ENCODE measurements around the gene HYAL3.
A peak's percentile ranks its signal among the peaks of the same experiment; 100 is the strongest.

HYAL3 gene

GRCh38 chr3:50298836-50299637, at the start of gene HYAL3, which contains the start of gene NAA80:
Gene HYAL3, minus strand, starts transcription at chr3:50299405. Its CDS starts 3,803 bp downstream, at chr3:50295602.
Gene NAA80, minus strand, starts transcription at chr3:50299405. Its CDS starts 1,942 bp downstream, at chr3:50297463.
- Histone ChIP-seq H3K36me3 (ENCODE audit: insufficient read depth, low read length) (no peaks in the 10 kb centered on the region), H3K4me1 (ENCODE audit: insufficient read depth, low read length) (peaks cover 11% of the 10 kb centered on the region)

GRCh38 chr3:50347187-50347813, 48.1 kb upstream of the HYAL3 start:
- Histone ChIP-seq H3K9me3 (ENCODE audit: control insufficient read depth, insufficient read depth, low read length) (no peaks in the 10 kb centered on the region), H3K9ac (ENCODE audit: low read depth, low read length) (no peak overlapping the region), H3K36me3 (ENCODE audit: insufficient read depth, low read length) (no peaks in the 10 kb centered on the region), H3K4me1 (ENCODE audit: insufficient read depth, low read length) (no peaks in the 10 kb centered on the region)

More at GRCh38 chr3:50298836-50299637, at the start of gene HYAL3, which contains the start of gene NAA80:
- H3K9me3 ChIP-seq (ENCODE audit: control insufficient read depth, insufficient read depth, low read length) = no peaks in the 10 kb centered on the region
- H3K9ac ChIP-seq (ENCODE audit: low read depth, low read length) = peak within 1 kb of the TSS; percentile 97

GRCh38 chr3:50345586-50346234, 46.5 kb upstream of the HYAL3 start, which contains the start of gene ZMYND10:
Gene ZMYND10, minus strand, starts transcription at chr3:50345732. Its CDS starts 153 bp downstream, at chr3:50345579.
- peak within 1 kb of the TSS; percentile 58; the same call in 1 of the 2 replicates for H3K9ac ChIP-seq (ENCODE audit: low read depth, low read length)
- H3K36me3 ChIP-seq (ENCODE audit: insufficient read depth, low read length) = no peaks in the 10 kb centered on the region
- H3K9me3 ChIP-seq (ENCODE audit: control insufficient read depth, insufficient read depth, low read length) = no peaks in the 10 kb centered on the region
- no peaks in the 10 kb centered on the region for H3K4me1 ChIP-seq (ENCODE audit: insufficient read depth, low read length)

GRCh38 chr3:50345008-50345407, 45.8 kb upstream of the HYAL3 start:
- H3K4me1 ChIP-seq (ENCODE audit: insufficient read depth, low read length) = no peaks in the 10 kb centered on the region

GRCh38 chr3:50342813-50343633, 43.8 kb upstream of the HYAL3 start:
- Histone ChIP-seq H3K36me3 (ENCODE audit: insufficient read depth, low read length) (no peaks in the 10 kb centered on the region), H3K9ac (ENCODE audit: low read depth, low read length) (no peak overlapping the region), H3K4me1 (ENCODE audit: insufficient read depth, low read length) (peaks cover 5% of the 10 kb centered on the region), H3K9me3 (ENCODE audit: control insufficient read depth, insufficient read depth, low read length) (no peaks in the 10 kb centered on the region)

More at GRCh38 chr3:50345008-50345407, 45.8 kb upstream of the HYAL3 start:
- Histone ChIP-seq H3K9me3 (ENCODE audit: control insufficient read depth, insufficient read depth, low read length) (no peaks in the 10 kb centered on the region), H3K9ac (ENCODE audit: low read depth, low read length) (peak overlapping the region; percentile 58; the same call in 1 of the 2 replicates), H3K36me3 (ENCODE audit: insufficient read depth, low read length) (no peaks in the 10 kb centered on the region)

- peaks cover 5% of the 10 kb centered on the region for H3K4me1 ChIP-seq (ENCODE audit: insufficient read depth, low read length)
Measured at GRCh38 chr3:50341996-50342650, 42.9 kb upstream of the HYAL3 start.

GRCh38 chr3:50341537-50341936, 42.3 kb upstream of the HYAL3 start:
- Histone ChIP-seq H3K36me3 (ENCODE audit: insufficient read depth, low read length) (no peaks in the 10 kb centered on the region), H3K9ac (ENCODE audit: low read depth, low read length) (no peak overlapping the region), H3K9me3 (ENCODE audit: control insufficient read depth, insufficient read depth, low read length) (no peaks in the 10 kb centered on the region), H3K4me1 (ENCODE audit: insufficient read depth, low read length) (peaks cover 5% of the 10 kb centered on the region)

More at GRCh38 chr3:50341996-50342650, 42.9 kb upstream of the HYAL3 start:
- no peaks in the 10 kb centered on the region for H3K9me3 ChIP-seq (ENCODE audit: control insufficient read depth, insufficient read depth, low read length)
- no peak overlapping the region for H3K9ac ChIP-seq (ENCODE audit: low read depth, low read length)
- no peaks in the 10 kb centered on the region for H3K36me3 ChIP-seq (ENCODE audit: insufficient read depth, low read length)

- peaks cover 5% of the 10 kb centered on the region for H3K4me1 ChIP-seq (ENCODE audit: insufficient read depth, low read length)
- H3K36me3 ChIP-seq (ENCODE audit: insufficient read depth, low read length) = no peaks in the 10 kb centered on the region
- H3K9ac ChIP-seq (ENCODE audit: low read depth, low read length) = peak within 1 kb of the TSS; percentile 65
- H3K9me3 ChIP-seq (ENCODE audit: control insufficient read depth, insufficient read depth, low read length) = no peaks in the 10 kb centered on the region
Measured at GRCh38 chr3:50340448-50341329, 41.5 kb upstream of the HYAL3 start, which contains the start of gene RASSF1. Gene RASSF1, minus strand, starts transcription at chr3:50340836. Its CDS starts 31 bp downstream, at chr3:50340805.

- Histone ChIP-seq H3K9me3 (ENCODE audit: control insufficient read depth, insufficient read depth, low read length) (no peaks in the 10 kb centered on the region), H3K4me1 (ENCODE audit: insufficient read depth, low read length) (peaks cover 5% of the 10 kb centered on the region), H3K36me3 (ENCODE audit: insufficient read depth, low read length) (no peaks in the 10 kb centered on the region), H3K9ac (ENCODE audit: low read depth, low read length) (peak overlapping the region; percentile 65; the same call in 1 of the 2 replicates)
Measured at GRCh38 chr3:50340147-50340447, 40.9 kb upstream of the HYAL3 start.

- Histone ChIP-seq H3K9me3 (ENCODE audit: control insufficient read depth, insufficient read depth, low read length) (no peaks in the 10 kb centered on the region), H3K36me3 (ENCODE audit: insufficient read depth, low read length) (no peaks in the 10 kb centered on the region), H3K4me1 (ENCODE audit: insufficient read depth, low read length) (peaks cover 5% of the 10 kb centered on the region), H3K9ac (ENCODE audit: low read depth, low read length) (peak overlapping the region; percentile 65; the same call in 1 of the 2 replicates)
Measured at GRCh38 chr3:50339485-50340146, 40.4 kb upstream of the HYAL3 start.

GRCh38 chr3:50338965-50339364, 39.8 kb upstream of the HYAL3 start:
- peaks cover 5% of the 10 kb centered on the region for H3K4me1 ChIP-seq (ENCODE audit: insufficient read depth, low read length)
- H3K9ac ChIP-seq (ENCODE audit: low read depth, low read length) = no peak overlapping the region
- H3K9me3 ChIP-seq (ENCODE audit: control insufficient read depth, insufficient read depth, low read length) = no peaks in the 10 kb centered on the region
- H3K36me3 ChIP-seq (ENCODE audit: insufficient read depth, low read length) = peaks cover 2% of the 10 kb centered on the region; the same call in 1 of the 2 replicates

- Histone ChIP-seq H3K9me3 (ENCODE audit: control insufficient read depth, insufficient read depth, low read length) (no peaks in the 10 kb centered on the region), H3K9ac (ENCODE audit: low read depth, low read length) (peak overlapping the region; percentile 87), H3K4me1 (ENCODE audit: insufficient read depth, low read length) (peaks cover 5% of the 10 kb centered on the region), H3K36me3 (ENCODE audit: insufficient read depth, low read length) (peaks cover 4% of the 10 kb centered on the region)
Measured at GRCh38 chr3:50337175-50337861, 38.1 kb upstream of the HYAL3 start.

All from ES-I3 (cell line).